PFSK-1 (cell line): ENCODE results near the gene MGAT1.

Source experiments
- FOXP2 ChIP-seq: optimal IDR thresholded peaks from 2 replicates; pipeline ENCODE3; 2011; ENCODE audit warnings: borderline replicate concordance, control low read depth, inconsistent platforms; ENCODE audit not compliant: insufficient read depth; ENCODE audit errors: extremely low read length, extremely low read depth
- POLR2AphosphoS5 ChIP-seq: IDR thresholded peaks from 2 replicates; pipeline ENCODE4 v1.6.1; 2012; ENCODE audit warnings: low read depth, mild to moderate bottlenecking, control low read depth, low read length, moderate library complexity
- SIN3A ChIP-seq: IDR thresholded peaks from 2 replicates; pipeline ENCODE4 v1.6.1; 2012; ENCODE audit warnings: mild to moderate bottlenecking, low read length, moderate library complexity, borderline replicate concordance; ENCODE audit not compliant: insufficient read depth
- TAF1 ChIP-seq: IDR thresholded peaks from 2 replicates; pipeline ENCODE4 v1.6.1; 2012; ENCODE audit warnings: low read length, control low read depth, borderline replicate concordance; ENCODE audit not compliant: insufficient read depth
- TF ChIP-seq, protein P1 (sequence below), 2 experiments: IDR thresholded peaks; 2 replicates each; pipeline versions ENCODE4 v1.6.1 to v1.8.0; 2011 to 2012; ENCODE audit warnings: low read depth in 2 of 2, low read length in 2 of 2, control low read depth in 1 of 2, inconsistent platforms in 1 of 2, mild to moderate bottlenecking in 1 of 2, moderate library complexity in 1 of 2; ENCODE audit not compliant: insufficient read depth in 1 of 2

Gene MGAT1

GRCh38 chr5:180823940-180824629 is 21.5 kb upstream of the MGAT1 start:
- TF ChIP-seq SIN3A (no peak), FOXP2 (no peak), POLR2AphosphoS5 (no peak), TAF1 (no peak)
- TF ChIP-seq, protein P1, sequence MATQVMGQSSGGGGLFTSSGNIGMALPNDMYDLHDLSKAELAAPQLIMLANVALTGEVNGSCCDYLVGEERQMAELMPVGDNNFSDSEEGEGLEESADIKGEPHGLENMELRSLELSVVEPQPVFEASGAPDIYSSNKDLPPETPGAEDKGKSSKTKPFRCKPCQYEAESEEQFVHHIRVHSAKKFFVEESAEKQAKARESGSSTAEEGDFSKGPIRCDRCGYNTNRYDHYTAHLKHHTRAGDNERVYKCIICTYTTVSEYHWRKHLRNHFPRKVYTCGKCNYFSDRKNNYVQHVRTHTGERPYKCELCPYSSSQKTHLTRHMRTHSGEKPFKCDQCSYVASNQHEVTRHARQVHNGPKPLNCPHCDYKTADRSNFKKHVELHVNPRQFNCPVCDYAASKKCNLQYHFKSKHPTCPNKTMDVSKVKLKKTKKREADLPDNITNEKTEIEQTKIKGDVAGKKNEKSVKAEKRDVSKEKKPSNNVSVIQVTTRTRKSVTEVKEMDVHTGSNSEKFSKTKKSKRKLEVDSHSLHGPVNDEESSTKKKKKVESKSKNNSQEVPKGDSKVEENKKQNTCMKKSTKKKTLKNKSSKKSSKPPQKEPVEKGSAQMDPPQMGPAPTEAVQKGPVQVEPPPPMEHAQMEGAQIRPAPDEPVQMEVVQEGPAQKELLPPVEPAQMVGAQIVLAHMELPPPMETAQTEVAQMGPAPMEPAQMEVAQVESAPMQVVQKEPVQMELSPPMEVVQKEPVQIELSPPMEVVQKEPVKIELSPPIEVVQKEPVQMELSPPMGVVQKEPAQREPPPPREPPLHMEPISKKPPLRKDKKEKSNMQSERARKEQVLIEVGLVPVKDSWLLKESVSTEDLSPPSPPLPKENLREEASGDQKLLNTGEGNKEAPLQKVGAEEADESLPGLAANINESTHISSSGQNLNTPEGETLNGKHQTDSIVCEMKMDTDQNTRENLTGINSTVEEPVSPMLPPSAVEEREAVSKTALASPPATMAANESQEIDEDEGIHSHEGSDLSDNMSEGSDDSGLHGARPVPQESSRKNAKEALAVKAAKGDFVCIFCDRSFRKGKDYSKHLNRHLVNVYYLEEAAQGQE (IDR thresholded peaks at IDR 0.05; ENCODE audit: insufficient read depth in 1 of 2, low read depth in 2 of 2, low read length in 2 of 2): no peak

DNA sequence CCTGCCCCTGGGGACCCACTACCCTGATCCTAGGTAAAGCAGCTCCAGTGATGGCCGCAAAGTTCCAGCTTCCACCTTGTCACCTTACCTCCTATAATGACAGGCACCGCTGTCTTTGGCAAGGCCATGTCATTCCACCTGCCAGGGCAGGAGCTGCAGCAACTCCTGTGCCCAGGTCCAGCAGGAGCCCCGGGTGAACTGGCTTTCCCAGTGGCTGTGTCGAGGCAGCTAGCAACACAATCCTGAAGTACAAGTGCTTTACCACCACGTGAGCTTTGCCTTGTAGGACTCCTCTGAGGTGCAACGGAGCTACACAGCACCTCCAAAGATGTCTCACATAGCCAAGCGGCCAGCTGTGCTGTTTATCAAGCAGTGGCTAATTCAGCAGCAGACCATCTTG is 20.7 kb upstream of the MGAT1 start:
- no peak for TF ChIP-seq SIN3A
- TF ChIP-seq FOXP2: no peak
- TF ChIP-seq TAF1: no peak
- TF ChIP-seq POLR2AphosphoS5: no peak

DNA sequence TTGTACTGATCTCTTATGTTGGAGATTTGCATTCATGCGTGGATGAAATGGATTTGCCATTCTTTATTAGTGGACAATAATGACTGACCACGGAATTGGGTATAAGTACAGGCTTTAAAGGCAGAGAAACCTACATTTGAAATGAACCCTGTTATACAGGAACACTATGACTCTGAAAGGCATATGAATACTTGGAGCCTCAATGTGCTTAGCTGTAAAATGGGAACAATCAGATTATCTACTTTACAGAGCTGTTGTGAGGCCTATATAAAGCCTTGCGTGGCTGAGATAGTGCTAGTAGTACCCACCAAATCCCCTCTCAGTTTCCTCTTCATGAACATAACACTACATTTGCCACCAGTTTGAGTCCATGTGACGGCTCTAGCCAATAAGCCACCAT is 18.9 kb upstream of the MGAT1 start:
- TF ChIP-seq FOXP2 (no peak), SIN3A (no peak)
- TF ChIP-seq, protein P1 (IDR thresholded peaks at IDR 0.05; ENCODE audit: insufficient read depth in 1 of 2, low read depth in 2 of 2, low read length in 2 of 2): no peak

GRCh38 chr5:180820788-180821321 is 18.2 kb upstream of the MGAT1 start:
- TF ChIP-seq FOXP2 (no peak), POLR2AphosphoS5 (no peak), TAF1 (no peak), SIN3A (no peak)

DNA sequence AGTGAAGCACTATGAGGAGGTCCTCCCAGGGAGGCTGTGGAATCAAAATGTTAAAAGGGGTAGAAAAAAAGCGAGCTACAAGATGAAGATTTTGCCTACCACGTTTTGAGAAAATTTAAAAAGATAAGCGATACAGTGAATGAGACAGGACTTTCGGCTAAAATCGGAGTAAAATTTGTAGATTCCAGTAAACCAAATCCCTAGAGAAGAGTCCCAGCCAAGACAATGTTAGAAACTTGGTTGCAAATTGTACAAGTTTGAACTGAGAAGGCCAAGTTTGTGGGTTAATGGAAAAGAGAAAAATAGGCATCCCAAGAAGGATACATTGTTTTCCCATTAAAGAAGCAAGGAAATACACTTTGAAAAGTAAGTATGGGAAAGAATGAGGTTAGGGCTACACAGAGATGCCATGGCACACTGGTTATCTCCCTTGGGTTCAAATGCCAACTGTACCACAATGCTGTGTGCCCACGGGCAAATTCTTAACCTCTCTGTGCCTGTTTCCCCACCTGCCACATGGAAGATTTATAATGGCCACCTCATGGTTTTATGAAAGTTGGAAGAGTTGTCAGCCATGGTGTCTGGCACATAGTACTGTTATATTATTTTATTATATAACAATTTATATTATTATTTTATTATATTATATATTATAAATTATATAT is 16.2 kb upstream of the MGAT1 start:
- TF ChIP-seq POLR2AphosphoS5 (no peak), FOXP2 (no peak), TAF1 (no peak), SIN3A (no peak)
- TF ChIP-seq, protein P1 (IDR thresholded peaks at IDR 0.05; ENCODE audit: insufficient read depth in 1 of 2, low read depth in 2 of 2, low read length in 2 of 2): no peak

- TF ChIP-seq POLR2AphosphoS5: no peak
- TF ChIP-seq TAF1: no peak
- TF ChIP-seq SIN3A: no peak
- TF ChIP-seq, protein P1 (IDR thresholded peaks at IDR 0.05; ENCODE audit: insufficient read depth in 1 of 2, low read depth in 2 of 2, low read length in 2 of 2): no peak
- no peak for TF ChIP-seq FOXP2
Measured at GRCh38 chr5:180817893-180818674, 15.5 kb upstream of the MGAT1 start.
